ENCODE data around the gene BCKDK.
A peak's percentile ranks its signal among the peaks of the same experiment; 100 is the strongest.

BCKDK gene

DNA sequence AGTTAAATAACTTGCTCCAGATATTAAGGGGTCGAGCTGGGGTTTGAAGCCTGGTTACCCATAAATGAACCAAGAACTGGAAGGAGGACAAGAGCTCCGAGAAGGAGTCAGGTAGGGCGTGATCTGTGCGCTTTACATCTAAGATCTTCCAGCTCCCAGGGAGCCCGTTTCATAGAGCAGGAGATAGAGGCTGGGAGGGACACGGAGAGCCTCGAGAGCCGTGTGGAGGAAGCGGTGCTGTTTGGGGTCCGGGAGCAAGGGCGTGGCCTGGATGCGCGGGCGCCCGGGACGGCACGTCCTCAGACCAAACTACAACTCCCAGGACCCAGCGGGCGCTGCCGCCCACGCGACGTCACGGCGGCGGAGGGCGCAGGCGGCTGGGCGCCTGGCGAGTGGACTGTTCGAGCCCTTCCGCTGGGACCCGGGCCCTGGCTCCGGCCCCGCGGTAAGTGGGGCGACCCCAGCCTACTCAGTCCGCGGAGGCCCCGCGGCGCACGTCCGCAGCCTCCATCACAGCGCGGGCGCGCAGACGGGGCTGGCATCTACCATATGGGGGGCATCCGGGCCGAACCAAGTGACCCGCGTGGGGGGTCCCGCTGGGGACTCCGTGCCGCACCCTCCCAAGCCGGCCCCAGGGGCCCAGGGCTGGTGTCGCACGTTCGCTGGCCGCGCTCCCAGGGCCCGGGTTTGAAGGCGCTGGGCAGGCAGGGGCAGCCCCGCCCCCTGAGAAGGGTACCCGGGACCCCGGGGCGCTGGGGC lies at the start of gene BCKDK:
Gene BCKDK, plus strand, starts transcription at position 352 of the 759 bp plus-strand sequence. CDS start 838 bp downstream, outside the sequence.
- TF ChIP-seq, protein P1, sequence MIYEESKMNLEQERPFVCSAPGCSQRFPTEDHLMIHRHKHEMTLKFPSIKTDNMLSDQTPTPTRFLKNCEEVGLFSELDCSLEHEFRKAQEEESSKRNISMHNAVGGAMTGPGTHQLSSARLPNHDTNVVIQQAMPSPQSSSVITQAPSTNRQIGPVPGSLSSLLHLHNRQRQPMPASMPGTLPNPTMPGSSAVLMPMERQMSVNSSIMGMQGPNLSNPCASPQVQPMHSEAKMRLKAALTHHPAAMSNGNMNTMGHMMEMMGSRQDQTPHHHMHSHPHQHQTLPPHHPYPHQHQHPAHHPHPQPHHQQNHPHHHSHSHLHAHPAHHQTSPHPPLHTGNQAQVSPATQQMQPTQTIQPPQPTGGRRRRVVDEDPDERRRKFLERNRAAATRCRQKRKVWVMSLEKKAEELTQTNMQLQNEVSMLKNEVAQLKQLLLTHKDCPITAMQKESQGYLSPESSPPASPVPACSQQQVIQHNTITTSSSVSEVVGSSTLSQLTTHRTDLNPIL (CRISPR knock-in tag; IDR thresholded peaks at IDR 0.05; ENCODE audit: low read depth), result no peak
- TF ChIP-seq ZNF8 (CRISPR knock-in tag; IDR thresholded peaks at IDR 0.05), result no peak
- no peak for TF ChIP-seq TCF4 (CRISPR knock-in tag; IDR thresholded peaks at IDR 0.05; ENCODE audit: borderline replicate concordance)
- TF ChIP-seq ZC3H10 (CRISPR knock-in tag; IDR thresholded peaks at IDR 0.05), result no peak
- no peak for TF ChIP-seq PPARA (CRISPR knock-in tag; IDR thresholded peaks at IDR 0.05; ENCODE audit: borderline replicate concordance)
- TF ChIP-seq, protein P2, sequence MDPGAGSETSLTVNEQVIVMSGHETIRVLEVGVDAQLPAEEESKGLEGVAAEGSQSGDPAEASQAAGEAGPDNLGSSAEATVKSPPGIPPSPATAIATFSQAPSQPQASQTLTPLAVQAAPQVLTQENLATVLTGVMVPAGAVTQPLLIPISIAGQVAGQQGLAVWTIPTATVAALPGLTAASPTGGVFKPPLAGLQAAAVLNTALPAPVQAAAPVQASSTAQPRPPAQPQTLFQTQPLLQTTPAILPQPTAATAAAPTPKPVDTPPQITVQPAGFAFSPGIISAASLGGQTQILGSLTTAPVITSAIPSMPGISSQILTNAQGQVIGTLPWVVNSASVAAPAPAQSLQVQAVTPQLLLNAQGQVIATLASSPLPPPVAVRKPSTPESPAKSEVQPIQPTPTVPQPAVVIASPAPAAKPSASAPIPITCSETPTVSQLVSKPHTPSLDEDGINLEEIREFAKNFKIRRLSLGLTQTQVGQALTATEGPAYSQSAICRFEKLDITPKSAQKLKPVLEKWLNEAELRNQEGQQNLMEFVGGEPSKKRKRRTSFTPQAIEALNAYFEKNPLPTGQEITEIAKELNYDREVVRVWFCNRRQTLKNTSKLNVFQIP (CRISPR knock-in tag; IDR thresholded peaks at IDR 0.05; ENCODE audit: borderline replicate concordance, low read depth), result no peak
- no peak for TF ChIP-seq ZFP3 (CRISPR knock-in tag; IDR thresholded peaks at IDR 0.05)
- TF ChIP-seq, protein P3, sequence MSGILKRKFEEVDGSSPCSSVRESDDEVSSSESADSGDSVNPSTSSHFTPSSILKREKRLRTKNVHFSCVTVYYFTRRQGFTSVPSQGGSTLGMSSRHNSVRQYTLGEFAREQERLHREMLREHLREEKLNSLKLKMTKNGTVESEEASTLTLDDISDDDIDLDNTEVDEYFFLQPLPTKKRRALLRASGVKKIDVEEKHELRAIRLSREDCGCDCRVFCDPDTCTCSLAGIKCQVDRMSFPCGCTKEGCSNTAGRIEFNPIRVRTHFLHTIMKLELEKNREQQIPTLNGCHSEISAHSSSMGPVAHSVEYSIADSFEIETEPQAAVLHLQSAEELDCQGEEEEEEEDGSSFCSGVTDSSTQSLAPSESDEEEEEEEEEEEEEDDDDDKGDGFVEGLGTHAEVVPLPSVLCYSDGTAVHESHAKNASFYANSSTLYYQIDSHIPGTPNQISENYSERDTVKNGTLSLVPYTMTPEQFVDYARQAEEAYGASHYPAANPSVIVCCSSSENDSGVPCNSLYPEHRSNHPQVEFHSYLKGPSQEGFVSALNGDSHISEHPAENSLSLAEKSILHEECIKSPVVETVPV (CRISPR knock-in tag; IDR thresholded peaks at IDR 0.05), result no peak
- TF ChIP-seq ESRRG (CRISPR knock-in tag; IDR thresholded peaks at IDR 0.05), result no peak
- TF ChIP-seq, protein P4, sequence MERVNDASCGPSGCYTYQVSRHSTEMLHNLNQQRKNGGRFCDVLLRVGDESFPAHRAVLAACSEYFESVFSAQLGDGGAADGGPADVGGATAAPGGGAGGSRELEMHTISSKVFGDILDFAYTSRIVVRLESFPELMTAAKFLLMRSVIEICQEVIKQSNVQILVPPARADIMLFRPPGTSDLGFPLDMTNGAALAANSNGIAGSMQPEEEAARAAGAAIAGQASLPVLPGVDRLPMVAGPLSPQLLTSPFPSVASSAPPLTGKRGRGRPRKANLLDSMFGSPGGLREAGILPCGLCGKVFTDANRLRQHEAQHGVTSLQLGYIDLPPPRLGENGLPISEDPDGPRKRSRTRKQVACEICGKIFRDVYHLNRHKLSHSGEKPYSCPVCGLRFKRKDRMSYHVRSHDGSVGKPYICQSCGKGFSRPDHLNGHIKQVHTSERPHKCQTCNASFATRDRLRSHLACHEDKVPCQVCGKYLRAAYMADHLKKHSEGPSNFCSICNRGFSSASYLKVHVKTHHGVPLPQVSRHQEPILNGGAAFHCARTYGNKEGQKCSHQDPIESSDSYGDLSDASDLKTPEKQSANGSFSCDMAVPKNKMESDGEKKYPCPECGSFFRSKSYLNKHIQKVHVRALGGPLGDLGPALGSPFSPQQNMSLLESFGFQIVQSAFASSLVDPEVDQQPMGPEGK (CRISPR knock-in tag; IDR thresholded peaks at IDR 0.05; ENCODE audit: borderline replicate concordance), result no peak
- no peak for TF ChIP-seq ZNF565 (CRISPR knock-in tag; conservative IDR thresholded peaks at IDR 0.05; ENCODE audit: low read depth)
- TF ChIP-seq SNAI2 (CRISPR knock-in tag; IDR thresholded peaks at IDR 0.05), result no peak
- TF ChIP-seq ARNTL (CRISPR knock-in tag; IDR thresholded peaks at IDR 0.05; ENCODE audit: borderline replicate concordance, low read depth), result no peak
- TF ChIP-seq BACH2 (CRISPR knock-in tag; IDR thresholded peaks at IDR 0.05; ENCODE audit: borderline replicate concordance), result no peak
- no peak for TF ChIP-seq GLIS3 (CRISPR knock-in tag; IDR thresholded peaks at IDR 0.05)
- TF ChIP-seq RARB (CRISPR knock-in tag; IDR thresholded peaks at IDR 0.05), result no peak
- TF ChIP-seq, protein P5, sequence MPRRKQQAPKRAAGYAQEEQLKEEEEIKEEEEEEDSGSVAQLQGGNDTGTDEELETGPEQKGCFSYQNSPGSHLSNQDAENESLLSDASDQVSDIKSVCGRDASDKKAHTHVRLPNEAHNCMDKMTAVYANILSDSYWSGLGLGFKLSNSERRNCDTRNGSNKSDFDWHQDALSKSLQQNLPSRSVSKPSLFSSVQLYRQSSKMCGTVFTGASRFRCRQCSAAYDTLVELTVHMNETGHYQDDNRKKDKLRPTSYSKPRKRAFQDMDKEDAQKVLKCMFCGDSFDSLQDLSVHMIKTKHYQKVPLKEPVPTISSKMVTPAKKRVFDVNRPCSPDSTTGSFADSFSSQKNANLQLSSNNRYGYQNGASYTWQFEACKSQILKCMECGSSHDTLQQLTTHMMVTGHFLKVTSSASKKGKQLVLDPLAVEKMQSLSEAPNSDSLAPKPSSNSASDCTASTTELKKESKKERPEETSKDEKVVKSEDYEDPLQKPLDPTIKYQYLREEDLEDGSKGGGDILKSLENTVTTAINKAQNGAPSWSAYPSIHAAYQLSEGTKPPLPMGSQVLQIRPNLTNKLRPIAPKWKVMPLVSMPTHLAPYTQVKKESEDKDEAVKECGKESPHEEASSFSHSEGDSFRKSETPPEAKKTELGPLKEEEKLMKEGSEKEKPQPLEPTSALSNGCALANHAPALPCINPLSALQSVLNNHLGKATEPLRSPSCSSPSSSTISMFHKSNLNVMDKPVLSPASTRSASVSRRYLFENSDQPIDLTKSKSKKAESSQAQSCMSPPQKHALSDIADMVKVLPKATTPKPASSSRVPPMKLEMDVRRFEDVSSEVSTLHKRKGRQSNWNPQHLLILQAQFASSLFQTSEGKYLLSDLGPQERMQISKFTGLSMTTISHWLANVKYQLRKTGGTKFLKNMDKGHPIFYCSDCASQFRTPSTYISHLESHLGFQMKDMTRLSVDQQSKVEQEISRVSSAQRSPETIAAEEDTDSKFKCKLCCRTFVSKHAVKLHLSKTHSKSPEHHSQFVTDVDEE (CRISPR knock-in tag; IDR thresholded peaks at IDR 0.05), result no peak
- no peak for TF ChIP-seq ZFP30 (CRISPR knock-in tag; IDR thresholded peaks at IDR 0.05)
- no peak for TF ChIP-seq TOX (CRISPR knock-in tag; IDR thresholded peaks at IDR 0.05; ENCODE audit: borderline replicate concordance)
- TF ChIP-seq ISL1 (CRISPR knock-in tag; IDR thresholded peaks at IDR 0.05), result no peak
- peak; percentile 98 for ATAC-seq

DNA sequence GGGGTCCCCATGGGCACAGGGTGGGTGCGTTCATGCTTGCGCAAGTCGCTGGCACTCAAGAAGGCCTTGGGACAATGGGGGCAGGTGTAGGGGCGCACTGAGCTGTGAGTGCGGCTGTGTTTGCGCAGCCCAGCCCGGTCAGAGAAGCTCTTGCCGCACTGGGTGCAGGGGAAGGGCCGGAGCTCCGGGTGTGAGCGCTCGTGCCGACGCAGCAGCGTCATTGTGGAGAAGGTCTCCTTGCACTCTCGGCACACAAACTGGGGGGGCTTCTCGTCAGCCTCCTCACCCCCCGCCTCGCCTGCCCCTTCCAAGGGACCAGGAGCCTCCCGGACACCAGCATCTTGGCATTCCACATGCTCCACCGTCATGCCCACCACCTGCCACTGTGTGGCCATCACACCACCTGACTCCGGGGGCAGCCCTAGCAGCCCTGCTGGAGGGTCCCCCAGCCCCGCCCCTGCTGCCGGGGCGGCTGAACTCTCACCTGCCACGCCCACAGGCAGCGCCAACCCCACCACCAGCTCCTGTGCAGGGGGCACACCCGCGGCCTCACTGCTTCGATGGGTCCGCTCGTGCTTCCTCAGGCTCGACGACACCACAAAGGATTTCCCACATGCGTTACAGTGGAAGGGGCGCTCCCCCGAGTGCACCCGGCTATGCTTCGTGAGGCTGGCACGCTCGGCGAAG lies 46.9 kb upstream of the BCKDK start:
- TF ChIP-seq, protein P5 (CRISPR knock-in tag; IDR thresholded peaks at IDR 0.05), result no peak
- TF ChIP-seq ZNF565 (CRISPR knock-in tag; conservative IDR thresholded peaks at IDR 0.05; ENCODE audit: low read depth) (no peak), ZNF70 (CRISPR knock-in tag; IDR thresholded peaks at IDR 0.05) (no peak)
- ATAC-seq, result no peak
